Stimulated activated CD8-positive, alpha-beta memory T cell treated with anti-CD3 and anti-CD28 coated beads, Interleukin-7, amount 100 ng/mL, for 48 hours (primary cell): ENCODE results near the gene NBAS.

Experiments
- DNase-seq, 2 donors: peaks; one replicate each; pipeline ENCODE4 v3.0.0-alpha.2; 2020; ENCODE audit warnings: low read depth in 1 of 2; ENCODE audit errors: extremely low read depth in 1 of 2

Gene NBAS

DNA sequence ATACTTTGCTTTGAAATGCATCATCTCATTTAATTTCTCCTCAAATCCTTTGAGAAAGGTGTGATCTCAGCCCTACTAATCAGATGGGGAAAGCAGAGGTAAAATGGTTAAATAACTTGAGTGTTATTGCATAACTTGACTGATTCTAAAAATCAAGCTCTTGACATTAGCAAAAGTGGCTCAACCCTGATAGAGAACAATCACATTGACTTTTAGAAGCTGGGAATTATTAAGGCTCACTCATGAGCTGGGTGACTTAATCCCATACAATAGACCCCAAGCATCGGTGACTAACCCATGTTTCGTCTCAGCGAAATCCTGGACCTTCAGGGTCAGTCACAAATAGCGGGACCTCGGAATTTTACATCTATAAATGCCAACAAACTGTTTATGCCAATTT is 378.9 kb downstream of the NBAS start:
- DNase-seq = no peak

DNA sequence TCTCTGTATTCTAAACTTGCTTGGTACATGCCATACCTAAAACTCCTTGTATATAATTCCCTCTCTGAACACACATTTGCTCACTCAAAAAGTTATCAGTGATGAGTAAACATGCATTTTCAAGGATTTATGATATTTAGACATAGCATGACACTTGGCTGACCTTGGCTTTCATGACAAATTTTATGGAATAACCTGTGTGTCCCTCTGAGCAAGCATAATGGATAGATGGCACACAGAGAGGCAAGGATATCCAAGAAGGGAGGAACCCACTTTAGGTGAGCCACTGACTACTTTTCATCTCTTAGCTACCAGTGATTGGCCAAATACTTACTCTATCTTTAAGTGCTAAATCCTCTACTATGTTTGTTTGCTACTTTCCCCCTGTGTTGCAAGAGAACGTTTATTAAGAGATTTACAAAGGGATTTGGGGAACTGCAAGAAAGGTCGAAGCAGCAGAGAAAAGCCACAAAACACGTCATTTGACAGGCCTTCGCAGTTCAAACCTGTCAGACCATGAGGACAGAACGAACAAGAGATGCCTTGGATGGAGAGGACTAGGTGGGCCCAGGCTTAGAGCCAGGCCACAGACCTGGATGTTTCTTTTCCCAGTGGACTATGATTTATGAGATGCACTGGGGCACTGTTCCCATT is 379.9 kb downstream of the NBAS start:
- DNase-seq = no peak

- DNase-seq = no peak
Observed at GRCh38 chr2:15180379-15180778, 380.8 kb downstream of the NBAS start.

- no peak for DNase-seq
Observed at GRCh38 chr2:15178946-15179345, 382.2 kb downstream of the NBAS start.

DNA sequence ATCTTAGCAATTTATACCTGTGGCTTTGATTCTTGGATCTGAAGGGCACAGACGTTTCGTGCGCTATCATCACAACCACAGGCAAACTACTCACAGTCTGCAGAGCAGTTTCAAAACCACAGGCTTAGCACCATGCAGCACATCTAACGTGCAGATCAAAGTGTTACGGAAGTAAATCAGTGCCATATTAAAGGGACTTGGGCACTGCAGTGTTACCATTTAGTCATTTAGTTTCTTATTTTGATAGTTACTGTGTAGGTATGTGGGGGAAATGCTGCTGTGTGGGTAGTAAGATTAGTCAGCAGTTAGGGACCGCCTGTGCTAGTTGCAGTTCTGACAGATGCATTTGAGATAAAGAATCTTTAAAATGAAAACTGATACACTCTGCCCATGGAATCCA is 384.0 kb downstream of the NBAS start:
- peak; percentile 27 to 69 for DNase-seq

GRCh38 chr2:15176604-15177003 is 384.5 kb downstream of the NBAS start:
- no peak for DNase-seq

- no peak for DNase-seq
Observed at GRCh38 chr2:15174567-15174966, 386.6 kb downstream of the NBAS start.

GRCh38 chr2:15173501-15173900 is 387.6 kb downstream of the NBAS start:
- DNase-seq = no peak

- no peak for DNase-seq
Observed at GRCh38 chr2:15172825-15173224, 388.3 kb downstream of the NBAS start.

- no peak for DNase-seq
Observed at GRCh38 chr2:15170070-15170775, 390.9 kb downstream of the NBAS start.

DNA sequence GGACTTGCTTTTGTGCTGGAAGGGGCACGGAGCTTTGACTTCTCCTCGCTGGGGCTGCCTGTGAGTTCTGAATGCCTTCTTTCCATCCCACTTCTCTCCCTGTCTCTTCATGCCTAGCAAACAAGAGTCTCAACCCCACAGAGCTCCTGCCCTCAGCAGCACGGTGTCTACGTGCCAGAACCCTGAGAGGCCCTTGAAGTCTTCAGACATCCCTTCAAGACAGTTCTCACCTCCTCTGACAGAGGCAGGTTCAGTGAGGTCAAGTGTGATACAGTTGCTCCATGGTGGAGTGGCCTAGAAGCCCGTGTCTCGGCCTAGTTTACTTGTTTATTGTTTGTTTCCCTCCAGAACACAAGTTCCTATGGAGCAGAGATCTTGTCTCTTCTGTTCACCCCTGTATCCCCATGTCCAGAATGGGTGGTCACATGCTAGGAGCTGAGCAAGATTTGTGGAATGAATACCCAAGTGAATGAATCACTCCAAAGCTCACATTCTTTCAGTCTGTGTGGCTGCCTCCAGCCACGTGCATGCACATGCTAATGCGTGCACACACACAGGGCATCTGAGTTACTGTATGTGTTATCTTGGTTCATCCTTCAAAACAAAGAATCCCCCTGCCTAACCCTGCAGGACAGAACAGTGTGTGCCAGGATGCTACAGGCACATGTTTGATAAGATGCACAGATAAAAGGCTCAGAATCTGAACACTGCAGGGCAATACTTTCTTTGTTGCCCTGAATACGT is 391.6 kb downstream of the NBAS start:
- DNase-seq = no peak

DNA sequence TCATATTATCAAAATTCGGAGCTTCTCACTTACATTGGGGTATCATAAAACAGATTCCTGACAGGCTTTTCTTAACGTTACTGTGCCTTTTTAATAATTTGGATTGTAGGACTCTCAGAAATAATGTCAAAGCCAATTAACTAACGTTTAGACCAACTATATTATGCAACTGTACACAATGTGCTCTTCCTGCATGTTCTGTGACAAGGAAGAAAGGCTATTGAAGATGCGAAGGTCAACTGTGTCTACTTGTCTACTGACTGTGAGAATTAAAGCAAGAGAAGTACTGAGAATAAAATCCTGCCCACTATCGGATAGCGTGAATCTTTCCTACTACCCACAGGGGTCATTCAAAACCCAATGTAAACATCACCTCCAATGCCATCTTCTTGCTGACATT is 393.0 kb downstream of the NBAS start:
- DNase-seq = no peak

DNA sequence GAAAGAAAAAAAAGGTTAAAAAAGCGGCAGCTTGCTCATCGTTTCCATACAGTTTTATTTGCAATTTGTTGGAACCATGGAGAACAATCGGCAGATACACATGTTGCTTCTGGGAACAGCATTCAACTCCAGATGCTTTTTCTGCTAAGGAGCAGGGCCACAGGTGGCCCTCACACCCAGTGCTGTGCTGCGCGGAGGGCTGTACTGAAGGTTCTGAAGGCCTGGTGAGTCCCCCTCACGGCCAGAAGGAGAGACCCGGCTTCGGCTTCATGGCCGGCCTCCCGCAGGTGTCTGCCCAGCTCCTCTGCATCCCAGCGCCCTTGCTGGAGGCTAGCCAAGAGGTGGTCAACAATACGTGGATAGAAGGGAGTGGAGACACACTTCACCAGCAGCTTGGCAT is 394.3 kb downstream of the NBAS start:
- no peak for DNase-seq

GRCh38 chr2:15163326-15163725 is 397.8 kb downstream of the NBAS start:
- DNase-seq = no peak

GRCh38 chr2:15162620-15163019 is 398.5 kb downstream of the NBAS start:
- DNase-seq = no peak

DNA sequence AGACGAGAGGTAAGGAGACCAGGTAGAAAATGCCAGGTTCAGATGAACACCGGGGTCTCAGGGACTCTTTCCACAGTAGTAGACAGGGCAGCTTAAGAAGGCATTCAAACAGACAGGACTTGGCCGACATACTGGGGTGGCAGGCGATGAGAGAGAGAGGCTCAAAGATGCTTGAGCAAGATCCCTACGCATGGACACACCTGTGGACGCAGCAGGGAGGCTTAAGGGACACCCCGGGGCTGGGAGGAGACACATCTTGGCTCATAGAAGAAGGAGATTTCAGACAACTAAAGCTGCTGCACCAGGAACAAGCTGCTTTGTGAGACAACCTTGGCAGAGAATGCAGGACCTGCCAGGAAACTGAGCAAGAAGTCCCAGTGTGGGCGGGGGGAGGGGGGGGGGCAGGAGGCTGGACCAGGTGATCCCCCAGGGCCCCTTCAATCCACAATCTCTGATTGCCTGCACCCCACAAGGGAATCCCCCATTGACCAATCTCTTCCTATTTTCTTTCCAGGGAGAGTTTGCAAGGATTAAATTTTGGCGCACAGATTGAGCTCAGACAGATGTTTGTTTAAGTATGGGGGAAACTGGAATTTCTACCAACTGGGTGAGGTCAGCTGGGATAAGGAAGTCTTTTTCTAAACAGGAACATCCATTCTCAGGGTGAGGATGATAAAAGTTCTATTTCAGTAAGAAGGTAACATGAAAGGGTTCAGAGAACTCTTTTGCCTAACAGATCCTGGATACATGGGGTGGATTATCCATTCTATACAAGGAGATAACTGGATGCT is 400.7 kb downstream of the NBAS start:
- DNase-seq = no peak

- DNase-seq = no peak
Observed at GRCh38 chr2:15159751-15160177, 401.4 kb downstream of the NBAS start.

GRCh38 chr2:15159206-15159605 is 401.9 kb downstream of the NBAS start:
- no peak for DNase-seq

- no peak for DNase-seq
Observed at GRCh38 chr2:15158532-15158931, 402.6 kb downstream of the NBAS start.

GRCh38 chr2:15158100-15158499 is 403.0 kb downstream of the NBAS start:
- no peak for DNase-seq

GRCh38 chr2:15155959-15156574 is 405.1 kb downstream of the NBAS start:
- no peak for DNase-seq
